Measurements from ENCODE around the gene CFAP46. TPM values are rescaled to one million over a fixed set of nuclear protein-coding genes. Genes with fewer than 3 reads are reported as not detected.

The CFAP46 gene
- total RNA-seq, 1 donor, result 0.09 TPM

DNA sequence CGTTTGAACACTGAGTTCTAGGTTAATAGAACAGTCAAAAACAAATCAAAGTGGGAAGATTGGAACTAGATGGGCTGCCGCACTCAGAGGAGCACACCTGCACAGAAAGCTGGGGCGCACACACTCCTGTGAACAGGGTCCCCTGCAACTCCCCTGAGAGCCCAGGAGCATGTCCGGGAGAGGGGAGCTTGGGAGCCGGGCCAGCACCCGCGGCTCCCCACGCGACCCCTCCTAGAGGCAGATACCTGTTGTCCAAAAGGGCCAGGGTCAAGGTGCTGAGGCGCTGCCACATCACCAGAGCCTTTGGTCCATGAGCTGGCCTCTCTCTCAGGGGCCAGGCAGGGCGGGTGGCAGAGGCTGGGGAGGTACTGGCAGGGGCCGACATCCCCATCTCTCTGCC is 162.0 kb downstream of the CFAP46 start:
- no peak overlapping the region for H3K4me3 ChIP-seq (ENCODE audit: low read depth, low read length)
- TF ChIP-seq, protein P1, sequence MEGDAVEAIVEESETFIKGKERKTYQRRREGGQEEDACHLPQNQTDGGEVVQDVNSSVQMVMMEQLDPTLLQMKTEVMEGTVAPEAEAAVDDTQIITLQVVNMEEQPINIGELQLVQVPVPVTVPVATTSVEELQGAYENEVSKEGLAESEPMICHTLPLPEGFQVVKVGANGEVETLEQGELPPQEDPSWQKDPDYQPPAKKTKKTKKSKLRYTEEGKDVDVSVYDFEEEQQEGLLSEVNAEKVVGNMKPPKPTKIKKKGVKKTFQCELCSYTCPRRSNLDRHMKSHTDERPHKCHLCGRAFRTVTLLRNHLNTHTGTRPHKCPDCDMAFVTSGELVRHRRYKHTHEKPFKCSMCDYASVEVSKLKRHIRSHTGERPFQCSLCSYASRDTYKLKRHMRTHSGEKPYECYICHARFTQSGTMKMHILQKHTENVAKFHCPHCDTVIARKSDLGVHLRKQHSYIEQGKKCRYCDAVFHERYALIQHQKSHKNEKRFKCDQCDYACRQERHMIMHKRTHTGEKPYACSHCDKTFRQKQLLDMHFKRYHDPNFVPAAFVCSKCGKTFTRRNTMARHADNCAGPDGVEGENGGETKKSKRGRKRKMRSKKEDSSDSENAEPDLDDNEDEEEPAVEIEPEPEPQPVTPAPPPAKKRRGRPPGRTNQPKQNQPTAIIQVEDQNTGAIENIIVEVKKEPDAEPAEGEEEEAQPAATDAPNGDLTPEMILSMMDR (IDR thresholded peaks at IDR 0.05; ENCODE audit: insufficient read depth, low read length), result no peak
- no peak for DNase-seq (ENCODE audit: low read depth)

- TF ChIP-seq, protein P1 (IDR thresholded peaks at IDR 0.05; ENCODE audit: insufficient read depth, low read length), result no peak
- H3K4me3 ChIP-seq (ENCODE audit: low read depth, low read length), result no peak overlapping the region
- DNase-seq (ENCODE audit: low read depth), result no peak
Measured at GRCh38 chr10:132779549-132780294, 162.6 kb downstream of the CFAP46 start.

- no peak for DNase-seq (ENCODE audit: low read depth)
- no peak overlapping the region for H3K4me3 ChIP-seq (ENCODE audit: low read depth, low read length)
- TF ChIP-seq, protein P1 (IDR thresholded peaks at IDR 0.05; ENCODE audit: insufficient read depth, low read length), result no peak
Measured at GRCh38 chr10:132777441-132777840, 164.9 kb downstream of the CFAP46 start.

DNA sequence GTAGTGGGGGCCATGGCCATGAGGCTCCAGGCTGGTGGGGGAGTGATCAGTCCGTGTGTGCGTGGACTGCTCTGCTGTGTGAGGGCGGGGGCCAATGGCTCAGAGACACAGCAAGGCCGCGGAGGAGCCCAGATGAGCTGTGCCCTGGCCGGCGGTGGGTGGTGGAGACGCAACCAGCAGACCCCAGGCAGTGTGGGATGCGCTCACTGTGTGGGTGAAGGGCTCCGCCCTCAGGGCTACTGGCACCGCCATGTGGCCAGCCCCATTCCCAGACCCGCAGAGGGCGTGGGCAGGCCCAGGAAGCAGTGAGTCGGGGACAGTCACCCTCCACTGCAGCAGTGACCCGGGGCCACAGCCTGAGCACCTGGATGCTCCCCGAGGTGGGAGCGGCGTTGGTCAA is 165.5 kb downstream of the CFAP46 start:
- no peak for DNase-seq (ENCODE audit: low read depth)
- H3K4me3 ChIP-seq (ENCODE audit: low read depth, low read length), result no peak overlapping the region
- TF ChIP-seq, protein P1 (IDR thresholded peaks at IDR 0.05; ENCODE audit: insufficient read depth, low read length), result no peak

- DNase-seq (ENCODE audit: low read depth), result no peak
- TF ChIP-seq, protein P1 (IDR thresholded peaks at IDR 0.05; ENCODE audit: insufficient read depth, low read length), result no peak
- no peak overlapping the region for H3K4me3 ChIP-seq (ENCODE audit: low read depth, low read length)
Measured at GRCh38 chr10:132776186-132776585, 166.2 kb downstream of the CFAP46 start.

DNA sequence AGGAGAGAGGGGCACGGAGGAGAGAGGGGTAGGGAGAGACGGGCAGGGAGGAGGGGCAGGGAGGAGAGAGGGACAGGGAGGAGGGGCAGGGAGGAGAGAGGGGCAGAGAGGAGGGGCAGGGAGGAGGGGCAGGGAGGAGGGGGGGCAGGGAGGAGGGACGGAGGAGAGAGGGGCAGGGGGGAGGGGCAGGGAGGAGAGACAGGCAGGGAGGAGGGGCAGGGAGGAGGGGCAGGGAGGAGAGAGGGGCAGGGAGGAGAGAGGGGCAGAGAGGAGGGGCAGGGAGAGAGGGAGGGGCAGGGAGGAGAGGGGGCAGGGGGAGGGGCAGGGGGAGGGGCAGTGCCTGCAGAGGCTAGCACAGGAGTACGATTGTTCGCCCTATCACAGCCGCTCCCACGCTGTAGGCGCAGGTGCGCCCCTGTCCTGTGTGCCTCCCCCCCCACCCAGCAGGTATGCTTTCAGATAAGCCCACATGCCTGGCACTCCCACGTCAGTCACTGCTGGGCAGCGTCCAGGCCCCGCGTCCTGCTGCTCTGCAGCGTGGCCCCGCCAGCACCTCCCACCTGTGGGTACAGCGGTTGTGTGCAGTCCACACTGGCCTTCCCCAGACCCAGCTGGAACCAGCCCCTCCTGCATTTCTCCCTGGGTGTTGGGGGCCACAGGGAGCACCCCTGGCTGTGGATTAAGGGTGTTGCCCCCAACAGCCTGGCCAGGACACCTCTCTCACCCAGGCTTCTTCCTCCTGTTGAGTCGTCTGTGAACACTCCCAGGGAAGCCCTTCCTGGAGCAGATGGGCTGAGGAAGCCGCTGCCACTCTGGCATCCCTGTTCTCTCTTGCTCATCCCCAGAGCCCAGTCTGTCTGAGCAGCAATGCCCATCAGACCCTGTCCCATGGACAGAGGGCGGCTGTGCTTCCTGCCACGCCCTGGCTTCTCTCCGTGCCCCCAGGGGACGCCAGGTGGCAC is 167.2 kb downstream of the CFAP46 start:
- no peak overlapping the region for H3K4me3 ChIP-seq (ENCODE audit: low read depth, low read length)
- TF ChIP-seq, protein P1 (IDR thresholded peaks at IDR 0.05; ENCODE audit: insufficient read depth, low read length), result no peak
- DNase-seq (ENCODE audit: low read depth), result peak; percentile 35

Data from fibroblast of the aortic adventitia (primary cell).